Naive B cell (primary cell): ENCODE results near the gene SCEL. TPM values are rescaled to one million over a fixed set of nuclear protein-coding genes. Genes with fewer than 3 reads are reported as not detected.
A peak's percentile ranks its signal among the peaks of the same experiment; 100 is the strongest.
"Not testable (repeated sequence)": the region's sequence is repeated elsewhere in the genome, so short reads cannot be mapped to it uniquely, and the experiment has no call there.

Experiments used
- ATAC-seq, 2 donors: fragments of 150-1000 bp; cut with Tn5 transposase; 2 replicates each; pipeline ENCODE4 v1.10.0; 2021; ENCODE audit warnings: low read depth in 2 of 2, mild to moderate bottlenecking in 2 of 2, moderate library complexity in 2 of 2
- DNase-seq: peaks from one replicate; pipeline ENCODE4 v3.0.0; 2022
- H3K27ac Mint-ChIP-seq, 6 donors: one replicate each; pipeline ENCODE4 v1.8.0; 2020 to 2022; ENCODE audit warnings: mild to moderate bottlenecking in 6 of 6, mixed read lengths in 6 of 6, moderate library complexity in 5 of 6, inconsistent platforms in 2 of 6
- H3K27me3 Mint-ChIP-seq, 3 donors: one replicate each; pipeline ENCODE4 v1.8.0; 2021 to 2022; ENCODE audit warnings: mixed read lengths in 3 of 3, mild to moderate bottlenecking in 1 of 3
- H3K36me3 Mint-ChIP-seq, 2 donors: one replicate each; pipeline ENCODE4 v1.8.0; 2020 to 2022; ENCODE audit warnings: mixed read lengths in 2 of 2, inconsistent platforms in 1 of 2, mild to moderate bottlenecking in 1 of 2
- H3K4me1 Mint-ChIP-seq, 3 donors: one replicate each; pipeline ENCODE4 v1.8.0; 2020 to 2022; ENCODE audit warnings: mixed read lengths in 3 of 3, inconsistent platforms in 1 of 3, mild to moderate bottlenecking in 1 of 3, moderate library complexity in 1 of 3
- H3K4me3 Mint-ChIP-seq, 8 donors: one replicate each; pipeline ENCODE4 v1.8.0; 2020 to 2022; ENCODE audit warnings: mild to moderate bottlenecking in 8 of 8, mixed read lengths in 8 of 8, moderate library complexity in 8 of 8, inconsistent platforms in 2 of 8
- H3K9me3 Mint-ChIP-seq, 7 donors: one replicate each; pipeline ENCODE4 v1.8.0; 2020 to 2022; ENCODE audit warnings: mixed read lengths in 7 of 7, mild to moderate bottlenecking in 5 of 7, inconsistent platforms in 2 of 7, moderate library complexity in 1 of 7
- polyA plus RNA-seq, 6 donors: library from polyadenylated mRNA; unstranded; fragments of 300-500 nt; fragmentation: Illumina TruSeq; gene quantifications; one replicate each; pipeline ENCODE4 v1.2.3, GENCODE V29; 2021; ENCODE audit warnings: low read depth in 6 of 6

Gene SCEL
- polyA plus RNA-seq, 6 donors from 2014 or later = not detected

- no peak for ATAC-seq
- no peaks in the 10 kb centered on the region for H3K4me1 Mint-ChIP-seq
- no peak overlapping the region for H3K27ac Mint-ChIP-seq
- no peak overlapping the region for H3K4me3 Mint-ChIP-seq
- no peaks in the 10 kb centered on the region for H3K36me3 Mint-ChIP-seq
- peaks cover 0 to 25% (median 15%) of the 10 kb centered on the region in 3 donors for H3K27me3 Mint-ChIP-seq
- no peaks in the 10 kb centered on the region for H3K9me3 Mint-ChIP-seq
- no peak for DNase-seq
Observed at GRCh38 chr13:77599351-77599750, 63.8 kb downstream of the SCEL start.

DNA sequence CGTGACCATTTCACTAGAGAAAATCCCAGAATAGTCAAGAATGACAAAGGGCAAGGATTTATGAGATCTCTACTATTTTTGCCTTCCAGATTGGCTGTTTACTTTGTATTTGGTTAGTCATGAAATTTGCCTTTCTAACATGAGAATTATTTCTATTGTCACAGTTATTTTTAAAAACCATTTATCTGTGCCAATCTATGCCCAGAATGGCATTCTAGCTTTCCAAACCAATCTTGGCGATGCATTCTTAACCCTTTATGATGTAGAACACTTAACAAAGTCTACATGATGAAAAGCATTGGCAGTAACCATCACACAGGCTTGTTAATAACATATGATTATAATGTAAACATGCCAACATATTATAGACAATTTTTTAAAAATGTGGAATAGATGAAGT is 65.2 kb downstream of the SCEL start:
- ATAC-seq = no peak
- Mint-ChIP-seq H3K9me3 (no peaks in the 10 kb centered on the region), H3K36me3 (no peaks in the 10 kb centered on the region), H3K4me3 (no peak overlapping the region), H3K27me3 (peaks cover 4 to 27% (median 9%) of the 10 kb centered on the region in 3 donors), H3K4me1 (no peaks in the 10 kb centered on the region), H3K27ac (no peak overlapping the region)
- DNase-seq = no peak

DNA sequence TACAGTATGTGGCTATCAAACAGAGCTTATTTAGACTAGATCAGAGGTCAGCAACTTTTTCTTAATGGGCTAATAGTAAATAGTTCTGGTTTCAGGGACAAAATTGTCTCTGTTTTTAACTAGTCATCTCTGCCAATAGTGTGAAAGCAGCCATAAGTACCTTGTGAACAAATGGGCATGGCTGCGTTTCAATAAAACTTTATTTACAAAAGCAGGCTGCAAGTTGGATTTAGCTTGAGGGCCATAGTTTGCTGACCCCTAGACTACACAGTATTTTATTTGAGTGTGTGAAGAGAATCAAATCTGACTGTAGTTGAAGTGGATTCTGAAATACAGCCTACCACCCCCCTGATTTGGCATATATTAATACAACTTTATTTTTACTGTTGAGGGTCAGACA is 75.6 kb downstream of the SCEL start:
- H3K9me3 Mint-ChIP-seq = no peaks in the 10 kb centered on the region
- no peak for ATAC-seq

GRCh38 chr13:77616027-77616426 is 80.5 kb downstream of the SCEL start:
- no peak for DNase-seq
- no peaks in the 10 kb centered on the region for H3K4me1 Mint-ChIP-seq
- no peaks in the 10 kb centered on the region for H3K9me3 Mint-ChIP-seq
- ATAC-seq = no peak
- H3K4me3 Mint-ChIP-seq = no peak overlapping the region
- peaks cover 0 to 8% (median 2%) of the 10 kb centered on the region in 3 donors for H3K27me3 Mint-ChIP-seq
- no peak overlapping the region for H3K27ac Mint-ChIP-seq
- H3K36me3 Mint-ChIP-seq = no peaks in the 10 kb centered on the region

More for the DNA sequence above, 75.6 kb downstream of the SCEL start:
- Mint-ChIP-seq H3K36me3 (no peaks in the 10 kb centered on the region), H3K4me1 (no peaks in the 10 kb centered on the region), H3K27me3 (no peaks in the 10 kb centered on the region), H3K27ac (no peak overlapping the region), H3K4me3 (no peak overlapping the region)
- DNase-seq = no peak

DNA sequence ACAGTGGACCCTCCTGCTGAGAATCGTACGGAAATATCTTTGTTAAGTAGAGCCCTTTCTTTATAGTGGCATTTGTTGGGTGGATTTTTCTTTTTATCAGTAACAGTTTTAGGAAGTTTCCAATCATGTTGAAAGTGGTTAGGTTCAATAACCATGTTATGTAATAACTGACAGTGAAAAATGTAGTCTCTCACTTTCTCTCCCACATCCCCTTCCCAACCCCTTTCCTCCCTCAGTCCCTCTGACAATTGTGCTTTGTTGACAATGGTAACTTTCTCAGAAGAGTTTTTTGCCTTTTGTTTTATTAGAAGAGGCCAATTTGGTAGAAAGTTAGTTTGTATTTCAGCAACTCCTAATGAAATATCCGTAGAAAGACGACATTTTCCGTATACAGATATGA is 84.1 kb downstream of the SCEL start:
- Mint-ChIP-seq H3K27ac (no peak overlapping the region), H3K4me1 (no peaks in the 10 kb centered on the region), H3K9me3 (no peaks in the 10 kb centered on the region), H3K36me3 (no peaks in the 10 kb centered on the region), H3K27me3 (peaks cover 0 to 14% (median 8%) of the 10 kb centered on the region in 3 donors), H3K4me3 (no peak overlapping the region)
- DNase-seq (no peak), ATAC-seq (no peak)

GRCh38 chr13:77620138-77620537 is 84.6 kb downstream of the SCEL start:
- H3K9me3 Mint-ChIP-seq = no peaks in the 10 kb centered on the region
- H3K27me3 Mint-ChIP-seq = peaks cover 0 to 14% (median 8%) of the 10 kb centered on the region in 3 donors
- ATAC-seq = no peak

GRCh38 chr13:77623806-77624205 is 88.3 kb downstream of the SCEL start:
- no peaks in the 10 kb centered on the region for H3K36me3 Mint-ChIP-seq
- peaks cover 6 to 9% (median 8%) of the 10 kb centered on the region in 3 donors for H3K27me3 Mint-ChIP-seq
- H3K27ac Mint-ChIP-seq = no peak overlapping the region
- H3K4me3 Mint-ChIP-seq = no peak overlapping the region
- no peak for ATAC-seq
- no peaks in the 10 kb centered on the region for H3K4me1 Mint-ChIP-seq
- H3K9me3 Mint-ChIP-seq = no peaks in the 10 kb centered on the region
- DNase-seq = no peak

More at GRCh38 chr13:77620138-77620537, 84.6 kb downstream of the SCEL start:
- no peak for DNase-seq
- Mint-ChIP-seq H3K4me1 (no peaks in the 10 kb centered on the region), H3K4me3 (no peak overlapping the region), H3K27ac (no peak overlapping the region), H3K36me3 (no peaks in the 10 kb centered on the region)

DNA sequence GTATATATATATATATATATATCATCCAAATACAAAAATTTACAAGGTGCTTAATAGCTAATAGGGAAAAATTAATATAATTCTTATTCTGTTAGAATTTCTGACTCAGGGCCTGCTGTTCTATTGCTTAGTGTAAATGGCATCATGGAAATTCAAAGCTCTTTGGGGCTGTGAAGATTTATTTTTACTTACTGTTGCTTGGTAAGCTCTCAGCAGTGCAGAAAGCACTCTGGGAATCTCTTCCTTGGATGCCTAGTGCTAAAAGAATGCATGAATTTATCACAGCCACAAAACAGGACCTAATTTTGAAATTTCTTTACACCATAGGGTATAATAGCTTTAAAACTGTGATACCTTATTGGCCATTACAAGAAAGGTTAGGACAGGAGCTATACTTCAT is 92.7 kb downstream of the SCEL start:
- Mint-ChIP-seq H3K4me3 (no peak overlapping the region), H3K36me3 (no peaks in the 10 kb centered on the region), H3K27ac (no peak overlapping the region), H3K9me3 (peaks cover 0 to 3% (median 0%) of the 10 kb centered on the region in 7 donors), H3K27me3 (peaks cover 0 to 6% (median 0%) of the 10 kb centered on the region in 3 donors), H3K4me1 (no peaks in the 10 kb centered on the region)
- ATAC-seq (no peak), DNase-seq (no peak)

- Mint-ChIP-seq H3K36me3 (no peaks in the 10 kb centered on the region), H3K27me3 (no peaks in the 10 kb centered on the region), H3K4me3 (peak overlapping the region in 1 of 8 donors; percentile 42), H3K27ac (no peak overlapping the region), H3K9me3 (no peaks in the 10 kb centered on the region), H3K4me1 (no peaks in the 10 kb centered on the region)
- ATAC-seq = no peak
- DNase-seq = no peak
Observed at GRCh38 chr13:77637588-77637987, 102.1 kb downstream of the SCEL start.

- DNase-seq (no peak), ATAC-seq (no peak)
- Mint-ChIP-seq H3K36me3 (peaks cover 8 to 10% of the 10 kb centered on the region in 2 donors), H3K27me3 (peaks cover 9 to 21% (median 12%) of the 10 kb centered on the region in 3 donors), H3K9me3 (peaks cover 7 to 24% (median 12%) of the 10 kb centered on the region in 7 donors), H3K4me1 (no peaks in the 10 kb centered on the region), H3K4me3 (no peak overlapping the region), H3K27ac (no peak overlapping the region)
Observed at GRCh38 chr13:77650409-77650808, 114.9 kb downstream of the SCEL start.

DNA sequence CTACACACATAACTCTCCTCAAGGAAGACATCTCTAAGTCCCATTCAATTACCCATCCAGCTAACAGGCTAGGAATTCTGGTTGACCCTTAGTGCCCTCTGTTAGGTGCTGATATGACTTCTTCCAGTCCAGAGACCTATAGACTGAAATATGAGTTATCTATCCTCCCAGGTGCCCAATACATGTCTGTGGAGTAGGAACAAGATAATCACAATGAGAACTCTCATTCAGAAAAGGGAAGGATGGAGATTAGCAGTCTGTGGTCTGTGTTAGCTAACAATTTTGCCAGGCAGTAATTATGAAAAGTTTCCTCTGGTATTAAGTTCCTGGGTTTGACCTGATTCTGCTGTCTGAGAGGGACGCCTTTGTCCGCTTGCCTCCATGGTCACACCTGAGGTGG is 117.8 kb downstream of the SCEL start:
- no peaks in the 10 kb centered on the region for H3K4me1 Mint-ChIP-seq
- no peak for DNase-seq
- no peak overlapping the region for H3K27ac Mint-ChIP-seq
- peaks cover 8 to 10% of the 10 kb centered on the region in 2 donors for H3K36me3 Mint-ChIP-seq
- ATAC-seq = no peak
- H3K27me3 Mint-ChIP-seq = peaks cover 4 to 12% (median 12%) of the 10 kb centered on the region in 3 donors
- H3K9me3 Mint-ChIP-seq = peaks cover 7 to 24% (median 14%) of the 10 kb centered on the region in 7 donors
- no peak overlapping the region for H3K4me3 Mint-ChIP-seq

DNA sequence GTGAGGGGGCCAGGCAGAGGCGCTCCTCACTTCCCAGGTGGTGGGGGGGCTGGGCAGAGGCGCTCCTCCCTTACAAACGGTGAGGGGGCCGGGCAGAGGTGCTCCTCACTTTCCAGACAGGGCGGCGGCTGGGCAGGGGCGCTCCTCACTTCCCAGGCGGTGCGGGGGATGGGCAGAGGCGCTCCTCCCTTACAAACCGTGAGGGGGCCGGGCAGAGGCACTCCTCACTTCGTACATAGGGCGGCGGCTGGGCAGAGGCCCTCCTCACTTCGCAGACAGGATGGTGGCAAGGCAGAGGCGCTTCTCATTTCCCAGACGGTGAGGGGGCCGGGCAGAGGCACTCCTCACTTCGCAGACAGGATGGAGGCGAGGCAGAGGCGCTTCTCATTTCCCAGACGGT is 124.5 kb downstream of the SCEL start:
- not testable (repeated sequence) for H3K27ac Mint-ChIP-seq, H3K9me3 Mint-ChIP-seq, H3K4me1 Mint-ChIP-seq, ATAC-seq, H3K27me3 Mint-ChIP-seq, H3K36me3 Mint-ChIP-seq, DNase-seq, H3K4me3 Mint-ChIP-seq

- Mint-ChIP-seq H3K27me3 (peaks cover 0 to 4% (median 0%) of the 10 kb centered on the region in 3 donors), H3K4me3 (no peak overlapping the region), H3K9me3 (peaks cover 0 to 5% (median 2%) of the 10 kb centered on the region in 7 donors), H3K27ac (no peak overlapping the region), H3K4me1 (no peaks in the 10 kb centered on the region), H3K36me3 (no peaks in the 10 kb centered on the region)
- no peak for ATAC-seq
- no peak for DNase-seq
Observed at GRCh38 chr13:77660841-77661250, 125.3 kb downstream of the SCEL start.

- ATAC-seq, H3K9me3 Mint-ChIP-seq, H3K27ac Mint-ChIP-seq, DNase-seq, H3K4me1 Mint-ChIP-seq, H3K36me3 Mint-ChIP-seq, H3K4me3 Mint-ChIP-seq, H3K27me3 Mint-ChIP-seq: not testable (repeated sequence)
Observed at GRCh38 chr13:77662301-77662700, 126.8 kb downstream of the SCEL start.

- not testable (repeated sequence) for H3K4me3 Mint-ChIP-seq, H3K4me1 Mint-ChIP-seq, DNase-seq, ATAC-seq, H3K27ac Mint-ChIP-seq, H3K9me3 Mint-ChIP-seq, H3K36me3 Mint-ChIP-seq
- peaks cover 4 to 11% (median 10%) of the 10 kb centered on the region in 3 donors for H3K27me3 Mint-ChIP-seq
Observed at GRCh38 chr13:77662831-77663230, 127.3 kb downstream of the SCEL start.
